Neural cell (in vitro differentiated cells): ENCODE data around the gene ATMIN. TPM values are rescaled to one million over a fixed set of nuclear protein-coding genes. Genes with fewer than 3 reads are reported as not detected.

Experiments used
- H2AFZ ChIP-seq: fragments of 200-600, 300-800 bp; sonication (generic), shearing (Covaris generic); 2 replicates; pipeline ENCODE4 v1.6.0; 2014; ENCODE audit warnings: low read depth, mild to moderate bottlenecking, antibody characterized with exemption, low read length, moderate library complexity
- H3F3A ChIP-seq: fragments of 200-600 bp; shearing (Covaris generic); 2 replicates; pipeline ENCODE4 v1.6.1; 2016; ENCODE audit warnings: mild to moderate bottlenecking, moderate library complexity, mixed read lengths, antibody characterized with exemption, low read length; ENCODE audit not compliant: insufficient read depth, poor library complexity, severe bottlenecking
- H3K27ac ChIP-seq: fragments of 200-600, 300-800 bp; sonication (generic), shearing (Covaris generic); 2 replicates; pipeline ENCODE4 v1.5.1; 2014; ENCODE audit warnings: mild to moderate bottlenecking, low read length, moderate library complexity
- H3K27me3 ChIP-seq: fragments of 300-800, 200-600 bp; sonication (generic), shearing (Covaris generic); 2 replicates; pipeline ENCODE4 v1.6.0; 2014; ENCODE audit warnings: mild to moderate bottlenecking, low read depth, low read length, moderate library complexity; ENCODE audit not compliant: insufficient read depth
- H3K36me3 ChIP-seq: fragments of 300-800, 200-600 bp; sonication (generic), shearing (Covaris generic); 2 replicates; pipeline ENCODE4 v1.5.1; 2014; ENCODE audit warnings: mild to moderate bottlenecking, antibody characterized with exemption, low read length, moderate library complexity; ENCODE audit not compliant: insufficient read depth
- H3K4me2 ChIP-seq: fragments of 300-800, 200-600 bp; sonication (generic), shearing (Covaris generic); 2 replicates; pipeline ENCODE4 v1.6.0; 2014; ENCODE audit warnings: mild to moderate bottlenecking, low read length
- H3K4me3 ChIP-seq: fragments of 300-800, 200-600 bp; sonication (generic), shearing (Covaris generic); 2 replicates; pipeline ENCODE4 v1.5.1; 2014; ENCODE audit warnings: mild to moderate bottlenecking, low read length, moderate library complexity
- H3K79me2 ChIP-seq: fragments of 200-600 bp; shearing (Covaris generic); replicated peaks from 2 replicates; pipeline ENCODE4 v1.6.0; 2014; ENCODE audit warnings: mild to moderate bottlenecking, low read length, moderate library complexity; ENCODE audit not compliant: insufficient read depth
- H3K9ac ChIP-seq: fragments of 300-800, 200-600 bp; sonication (generic), shearing (Covaris generic); 2 replicates; pipeline ENCODE4 v1.6.1; 2016; ENCODE audit warnings: mild to moderate bottlenecking, low read length, mixed read lengths
- H3K9me2 ChIP-seq: fragments of 200-600 bp; shearing (Covaris generic); 2 replicates; pipeline ENCODE4 v1.6.1; 2016; ENCODE audit warnings: mild to moderate bottlenecking, low read length, mixed read lengths; ENCODE audit not compliant: insufficient read depth
- H3K9me3 ChIP-seq: fragments of 200-600, 300-800 bp; sonication (generic), shearing (Covaris generic); 2 replicates; pipeline ENCODE4 v1.6.1; 2016; ENCODE audit warnings: mild to moderate bottlenecking, mixed run types, low read length, moderate library complexity, mixed read lengths
- H4K20me1 ChIP-seq: fragments of 200-600 bp; shearing (Covaris generic); 2 replicates; pipeline ENCODE4 v1.6.1; 2016; ENCODE audit warnings: mild to moderate bottlenecking, mixed run types; ENCODE audit not compliant: insufficient read depth
- CTCF ChIP-seq: fragments of 450-650 bp; IDR thresholded peaks from 2 replicates; pipeline ENCODE4 v1.5.1; 2014; ENCODE audit warnings: antibody characterized with exemption, mild to moderate bottlenecking, moderate library complexity; ENCODE audit not compliant: poor library complexity, severe bottlenecking
- EP300 ChIP-seq: fragments of 450-650 bp; conservative IDR thresholded peaks from 2 replicates; pipeline ENCODE4 v1.6.1; 2014; ENCODE audit warnings: antibody characterized with exemption, mild to moderate bottlenecking, moderate library complexity; ENCODE audit not compliant: poor library complexity, severe bottlenecking
- EZH2 ChIP-seq: fragments of 200-600, 300-800 bp; shearing (Covaris generic), sonication (generic); IDR thresholded peaks from 2 replicates; pipeline ENCODE4 v1.6.1; 2014; ENCODE audit warnings: antibody characterized with exemption, low read length, borderline replicate concordance, mild to moderate bottlenecking; ENCODE audit not compliant: insufficient read depth, poor library complexity, severe bottlenecking
- MXI1 ChIP-seq: fragments of 450-650 bp; conservative IDR thresholded peaks from 2 replicates; pipeline ENCODE4 v1.6.1; 2014; ENCODE audit warnings: antibody characterized with exemption, mild to moderate bottlenecking; ENCODE audit not compliant: poor library complexity, severe bottlenecking
- POLR2AphosphoS5 ChIP-seq: IDR thresholded peaks from 2 replicates; pipeline ENCODE4 v1.6.1; 2012
- RAD21 ChIP-seq: fragments of 450-650 bp; conservative IDR thresholded peaks from 2 replicates; pipeline ENCODE4 v1.6.1; 2014; ENCODE audit warnings: antibody characterized with exemption, mild to moderate bottlenecking, moderate library complexity
- REST ChIP-seq: IDR thresholded peaks from 2 replicates; pipeline ENCODE4 v1.6.1; 2012; ENCODE audit warnings: borderline replicate concordance
- SMC3 ChIP-seq: fragments of 450-650 bp; conservative IDR thresholded peaks from 2 replicates; pipeline ENCODE4 v1.6.1; 2014; ENCODE audit warnings: antibody characterized with exemption, mild to moderate bottlenecking, moderate library complexity; ENCODE audit not compliant: poor library complexity
- TAF1 ChIP-seq: IDR thresholded peaks from 2 replicates; pipeline ENCODE4 v1.6.1; 2012; ENCODE audit warnings: low read depth
- polyA plus RNA-seq: library from polyadenylated mRNA; depleted of rRNA; stranded (reverse); fragments of >200 nt; gene quantifications from 2 replicates; pipeline ENCODE4 v1.2.3, GENCODE V29; 2014

ATMIN gene
- polyA plus RNA-seq, 1 donor from 2014 or later: 62.3 TPM

GRCh38 chr16:80997139-80997798, 38.4 kb upstream of the ATMIN start:
- Histone ChIP-seq H2AFZ (no peak overlapping the region), H3K4me3 (no peak overlapping the region), H4K20me1 (no peaks in the 10 kb centered on the region), H3K79me2 (peaks cover 29% of the 10 kb centered on the region), H3K27me3 (no peaks in the 10 kb centered on the region), H3K27ac (no peak overlapping the region), H3K9ac (no peak overlapping the region), H3K36me3 (no peaks in the 10 kb centered on the region), H3K9me3 (no peaks in the 10 kb centered on the region), H3F3A (no peaks in the 10 kb centered on the region), H3K9me2 (no peaks in the 10 kb centered on the region), H3K4me2 (no peak overlapping the region)
- TF ChIP-seq REST (no peak), EP300 (no peak), TAF1 (no peak), SMC3 (no peak), EZH2 (no peak), RAD21 (no peak), CTCF (no peak), MXI1 (no peak), POLR2AphosphoS5 (no peak)

GRCh38 chr16:80997964-80998620, 37.5 kb upstream of the ATMIN start:
- H3K4me3 ChIP-seq: no peak overlapping the region
- H3K79me2 ChIP-seq: peaks cover 32% of the 10 kb centered on the region
- no peak for TF ChIP-seq SMC3
- TF ChIP-seq EZH2: no peak
- no peak for TF ChIP-seq EP300
- no peak for TF ChIP-seq MXI1
- no peak for TF ChIP-seq CTCF
- TF ChIP-seq POLR2AphosphoS5: no peak
- no peak for TF ChIP-seq TAF1
- TF ChIP-seq RAD21: no peak
- no peak for TF ChIP-seq REST
- H3K9ac ChIP-seq: no peak overlapping the region
- no peaks in the 10 kb centered on the region for H3K9me2 ChIP-seq
- H2AFZ ChIP-seq: no peak overlapping the region
- no peaks in the 10 kb centered on the region for H3K36me3 ChIP-seq
- no peaks in the 10 kb centered on the region for H3F3A ChIP-seq
- H3K27ac ChIP-seq: no peak overlapping the region
- no peaks in the 10 kb centered on the region for H3K27me3 ChIP-seq
- H4K20me1 ChIP-seq: no peaks in the 10 kb centered on the region
- no peaks in the 10 kb centered on the region for H3K9me3 ChIP-seq
- H3K4me2 ChIP-seq: no peak overlapping the region
